Measurements from ENCODE around the gene SLC25A31. TPM values are rescaled to one million over a fixed set of nuclear protein-coding genes. Genes with fewer than 3 reads are reported as not detected.

Gene SLC25A31
- polyA plus RNA-seq (ENCODE audit: insufficient read length) = not detected

- DNase-seq = no peak
Observed at GRCh38 chr4:127730142-127730913, at the start of gene SLC25A31. Gene SLC25A31 (plus strand): TSS chr4:127730400. CDS start chr4:127730546, 146 bp downstream.

GRCh38 chr4:127685292-127685691 is 44.9 kb upstream of the SLC25A31 start:
- DNase-seq = no peak

- no peak for DNase-seq
Observed at GRCh38 chr4:127686658-127687057, 43.5 kb upstream of the SLC25A31 start.

GRCh38 chr4:127687580-127687979 is 42.6 kb upstream of the SLC25A31 start:
- no peak for DNase-seq

GRCh38 chr4:127698789-127699200 is 31.4 kb upstream of the SLC25A31 start:
- no peak for DNase-seq

- no peak for DNase-seq
Observed at GRCh38 chr4:127708985-127709384, 21.2 kb upstream of the SLC25A31 start.

GRCh38 chr4:127709456-127709855 is 20.7 kb upstream of the SLC25A31 start:
- DNase-seq = no peak

- DNase-seq = no peak
Observed at GRCh38 chr4:127731406-127731805, 1.2 kb downstream of the SLC25A31 start.

GRCh38 chr4:127732623-127733328 is 2.6 kb downstream of the SLC25A31 start:
- peak; percentile 11 for DNase-seq

GRCh38 chr4:127734976-127735375 is 4.8 kb downstream of the SLC25A31 start:
- no peak for DNase-seq

GRCh38 chr4:127737295-127737694 is 7.1 kb downstream of the SLC25A31 start:
- DNase-seq = peak; percentile 9

GRCh38 chr4:127741247-127741646 is 11.0 kb downstream of the SLC25A31 start:
- DNase-seq = no peak

- DNase-seq = no peak
Observed at GRCh38 chr4:127747883-127748282, 17.7 kb downstream of the SLC25A31 start.

- DNase-seq = no peak
Observed at GRCh38 chr4:127748957-127749356, 18.8 kb downstream of the SLC25A31 start.

GRCh38 chr4:127756906-127757305 is 26.7 kb downstream of the SLC25A31 start:
- no peak for DNase-seq

GRCh38 chr4:127759228-127759820 is 29.1 kb downstream of the SLC25A31 start:
- no peak for DNase-seq

- DNase-seq = no peak
Observed at GRCh38 chr4:127759893-127760292, 29.7 kb downstream of the SLC25A31 start.

- DNase-seq = no peak
Observed at GRCh38 chr4:127771535-127772275, 41.5 kb downstream of the SLC25A31 start.

- DNase-seq = no peak
Observed at GRCh38 chr4:127772769-127773671, 42.8 kb downstream of the SLC25A31 start.

GRCh38 chr4:127775843-127776242 is 45.6 kb downstream of the SLC25A31 start:
- DNase-seq = no peak

- DNase-seq = no peak
Observed at GRCh38 chr4:127776620-127777019, 46.4 kb downstream of the SLC25A31 start.

- no peak for DNase-seq
Observed at GRCh38 chr4:127777487-127777886, 47.3 kb downstream of the SLC25A31 start.
